DMS79 (cell line): ENCODE results near the gene COMMD6.

Source experiments
- DNase-seq: peaks from one replicate; lab custom pipeline; 2025; lab: John Stamatoyannopoulos, UW

Gene COMMD6

GRCh38 chr13:75482070-75482819, 55.4 kb downstream of the COMMD6 start, which contains the start of gene TBC1D4:
TBC1D4 (minus strand) TSS chr13:75482169; CDS start chr13:75481767, 402 bp downstream.
- peak; percentile 53 for DNase-seq

GRCh38 chr13:75481176-75482069, 56.2 kb downstream of the COMMD6 start:
- no peak for DNase-seq

GRCh38 chr13:75480671-75481175, 56.9 kb downstream of the COMMD6 start:
- peak; percentile 11 for DNase-seq

- DNase-seq: peak; percentile 74
Measured at GRCh38 chr13:75479102-75479740, 58.4 kb downstream of the COMMD6 start.

- DNase-seq: no peak
Measured at GRCh38 chr13:75478659-75479058, 59.0 kb downstream of the COMMD6 start.
